ENCODE data around the gene PCDHA1. TPM values are rescaled to one million over a fixed set of nuclear protein-coding genes. Genes with fewer than 3 reads are reported as not detected.

Gene PCDHA1
- total and polyA plus RNA-seq, 4 experiments from 2014 or later = not detected

GRCh38 chr5:140923601-140924000 lies 137.7 kb downstream of the PCDHA1 start:
- Mint-ChIP-seq H3K4me3 (no peak overlapping the region), H3K9me3 (peaks cover 0 to 7% (median 4%) of the 10 kb centered on the region in 8 donors), H3K27me3 (peaks cover 30 to 32% of the 10 kb centered on the region in 2 donors), H3K4me1 (peaks cover 1 to 20% (median 5%) of the 10 kb centered on the region in 4 donors), H3K36me3 (no peaks in the 10 kb centered on the region), H3K27ac (no peak overlapping the region)
- Histone ChIP-seq H3K4me1 (ENCODE audit: insufficient read depth, low read length) (peaks cover 9% of the 10 kb centered on the region), H3K4me3 (ENCODE audit: low read length in 2 of 2) (no peak overlapping the region), H3K27ac (ENCODE audit: low read depth, low read length) (no peak overlapping the region), H3K27me3 (ENCODE audit: insufficient read depth, low read length) (peaks cover 11% of the 10 kb centered on the region), H3K36me3 (ENCODE audit: insufficient read depth, low read length) (no peaks in the 10 kb centered on the region), H3K9me3 (ENCODE audit: control insufficient read depth in 1 of 2, low read length in 2 of 2) (peaks cover 0 to 4% of the 10 kb centered on the region in 2 donors)
- intact Hi-C loops (cut with micrococcal nuclease) = no loop called here
- CTCF ChIA-PET (ENCODE audit: partially characterized antibody) = no interaction called here
- POLR2A ChIA-PET (ENCODE audit: partially characterized antibody) = no interaction called here
- DNase-seq = no peak

- ChIA-PET POLR2A (ENCODE audit: partially characterized antibody) (no interaction called here), CTCF (ENCODE audit: partially characterized antibody) (no interaction called here)
- Mint-ChIP-seq H3K27ac (peak within 1 kb of the TSS in 2 of 7 donors; percentile 12 to 18), H3K4me3 (peak within 1 kb of the TSS; percentile 64 to 80 (median 76)), H3K4me1 (peaks cover 1 to 25% (median 5%) of the 10 kb centered on the region in 4 donors), H3K27me3 (peaks cover 35 to 36% of the 10 kb centered on the region in 2 donors), H3K36me3 (no peaks in the 10 kb centered on the region), H3K9me3 (peaks cover 0 to 12% (median 5%) of the 10 kb centered on the region in 8 donors)
- Histone ChIP-seq H3K9me3 (ENCODE audit: control insufficient read depth in 1 of 2, low read length in 2 of 2) (peaks cover 0 to 4% of the 10 kb centered on the region in 2 donors), H3K4me3 (ENCODE audit: low read length in 2 of 2) (no peak within 1 kb of the TSS), H3K4me1 (ENCODE audit: insufficient read depth, low read length) (peaks cover 9% of the 10 kb centered on the region), H3K27me3 (ENCODE audit: insufficient read depth, low read length) (peaks cover 11% of the 10 kb centered on the region), H3K36me3 (ENCODE audit: insufficient read depth, low read length) (no peaks in the 10 kb centered on the region), H3K27ac (ENCODE audit: low read depth, low read length) (no peak within 1 kb of the TSS)
- no peak for DNase-seq
- intact Hi-C loops (cut with micrococcal nuclease) = no loop called here
Observed at GRCh38 chr5:140925806-140926442, 140.0 kb downstream of the PCDHA1 start, which contains the start of gene PCDHAC1. TSS of gene PCDHAC1 (plus strand) at chr5:140926299. CDS start at chr5:140926893, 594 bp downstream.

GRCh38 chr5:140926443-140927227 lies 140.7 kb downstream of the PCDHA1 start:
- no peak overlapping the region for H3K4me3 ChIP-seq (ENCODE audit: low read length in 2 of 2)
- peaks cover 0 to 12% (median 5%) of the 10 kb centered on the region in 8 donors for H3K9me3 Mint-ChIP-seq
- intact Hi-C loops (cut with micrococcal nuclease) = no loop called here
- peaks cover 9% of the 10 kb centered on the region for H3K4me1 ChIP-seq (ENCODE audit: insufficient read depth, low read length)
- H3K27ac Mint-ChIP-seq = peak overlapping the region in 2 of 7 donors; percentile 12 to 18
- no peak overlapping the region for H3K27ac ChIP-seq (ENCODE audit: low read depth, low read length)
- peaks cover 35 to 36% of the 10 kb centered on the region in 2 donors for H3K27me3 Mint-ChIP-seq
- ChIA-PET CTCF (ENCODE audit: partially characterized antibody) (no interaction called here), POLR2A (ENCODE audit: partially characterized antibody) (no interaction called here)
- H3K4me3 Mint-ChIP-seq = peak overlapping the region; percentile 64 to 80 (median 76)
- no peaks in the 10 kb centered on the region for H3K36me3 Mint-ChIP-seq
- DNase-seq = peak; percentile 11 to 42 (median 29)
- H3K4me1 Mint-ChIP-seq = peaks cover 1 to 25% (median 5%) of the 10 kb centered on the region in 4 donors
- no peaks in the 10 kb centered on the region for H3K36me3 ChIP-seq (ENCODE audit: insufficient read depth, low read length)
- peaks cover 11% of the 10 kb centered on the region for H3K27me3 ChIP-seq (ENCODE audit: insufficient read depth, low read length)
- peaks cover 0 to 4% of the 10 kb centered on the region in 2 donors for H3K9me3 ChIP-seq (ENCODE audit: control insufficient read depth in 1 of 2, low read length in 2 of 2)

GRCh38 chr5:140927228-140927573 lies 141.3 kb downstream of the PCDHA1 start:
- POLR2A ChIA-PET (ENCODE audit: partially characterized antibody) = no interaction called here
- intact Hi-C loops (cut with micrococcal nuclease) = no loop called here

GRCh38 chr5:140934964-140935606 lies 149.1 kb downstream of the PCDHA1 start:
- H3K27ac Mint-ChIP-seq = no peak overlapping the region
- POLR2A ChIA-PET (ENCODE audit: partially characterized antibody) = no interaction called here
- no peaks in the 10 kb centered on the region for H3K4me1 Mint-ChIP-seq
- CTCF ChIA-PET (ENCODE audit: partially characterized antibody) = no interaction called here
- no peak for DNase-seq
- no peaks in the 10 kb centered on the region for H3K9me3 Mint-ChIP-seq
- H3K36me3 ChIP-seq (ENCODE audit: insufficient read depth, low read length) = no peaks in the 10 kb centered on the region
- no peaks in the 10 kb centered on the region for H3K9me3 ChIP-seq (ENCODE audit: control insufficient read depth in 1 of 2, low read length in 2 of 2)
- H3K4me3 Mint-ChIP-seq = no peak overlapping the region
- no peaks in the 10 kb centered on the region for H3K27me3 ChIP-seq (ENCODE audit: insufficient read depth, low read length)
- H3K4me3 ChIP-seq (ENCODE audit: low read length in 2 of 2) = no peak overlapping the region
- intact Hi-C loops (cut with micrococcal nuclease) = no loop called here
- no peaks in the 10 kb centered on the region for H3K36me3 Mint-ChIP-seq
- H3K27ac ChIP-seq (ENCODE audit: low read depth, low read length) = no peak overlapping the region
- H3K4me1 ChIP-seq (ENCODE audit: insufficient read depth, low read length) = no peaks in the 10 kb centered on the region
- peaks cover 1 to 4% of the 10 kb centered on the region in 2 donors for H3K27me3 Mint-ChIP-seq

More at GRCh38 chr5:140927228-140927573, 141.3 kb downstream of the PCDHA1 start:
- Histone ChIP-seq H3K4me1 (ENCODE audit: insufficient read depth, low read length) (peaks cover 9% of the 10 kb centered on the region), H3K27ac (ENCODE audit: low read depth, low read length) (no peak overlapping the region), H3K9me3 (ENCODE audit: control insufficient read depth in 1 of 2, low read length in 2 of 2) (peaks cover 0 to 4% of the 10 kb centered on the region in 2 donors), H3K36me3 (ENCODE audit: insufficient read depth, low read length) (no peaks in the 10 kb centered on the region), H3K4me3 (ENCODE audit: low read length in 2 of 2) (no peak overlapping the region), H3K27me3 (ENCODE audit: insufficient read depth, low read length) (peaks cover 11% of the 10 kb centered on the region)
- Mint-ChIP-seq H3K4me3 (peak overlapping the region; percentile 64 to 80 (median 76)), H3K36me3 (no peaks in the 10 kb centered on the region), H3K27ac (no peak overlapping the region), H3K9me3 (peaks cover 0 to 12% (median 5%) of the 10 kb centered on the region in 8 donors), H3K27me3 (peaks cover 32 to 36% of the 10 kb centered on the region in 2 donors), H3K4me1 (peaks cover 1 to 25% (median 5%) of the 10 kb centered on the region in 4 donors)
- DNase-seq = no peak
- CTCF ChIA-PET (ENCODE audit: partially characterized antibody) = no interaction called here

- H3K4me3 ChIP-seq (ENCODE audit: low read length in 2 of 2) = no peak overlapping the region
- Mint-ChIP-seq H3K27ac (no peak overlapping the region), H3K36me3 (no peaks in the 10 kb centered on the region), H3K4me3 (no peak overlapping the region), H3K27me3 (no peaks in the 10 kb centered on the region), H3K4me1 (no peaks in the 10 kb centered on the region), H3K9me3 (peaks cover 2 to 31% (median 14%) of the 10 kb centered on the region in 8 donors)
- POLR2A ChIA-PET (ENCODE audit: partially characterized antibody) = no interaction called here
- H3K36me3 ChIP-seq (ENCODE audit: insufficient read depth, low read length) = no peaks in the 10 kb centered on the region
- DNase-seq = no peak
- no peaks in the 10 kb centered on the region for H3K4me1 ChIP-seq (ENCODE audit: insufficient read depth, low read length)
- H3K27ac ChIP-seq (ENCODE audit: low read depth, low read length) = no peak overlapping the region
- no peaks in the 10 kb centered on the region for H3K9me3 ChIP-seq (ENCODE audit: control insufficient read depth in 1 of 2, low read length in 2 of 2)
- CTCF ChIA-PET (ENCODE audit: partially characterized antibody) = no interaction called here
- intact Hi-C loops (cut with micrococcal nuclease) = no loop called here
- no peaks in the 10 kb centered on the region for H3K27me3 ChIP-seq (ENCODE audit: insufficient read depth, low read length)
Observed at GRCh38 chr5:140946578-140946977, 160.6 kb downstream of the PCDHA1 start.

GRCh38 chr5:140951636-140952035 lies 165.7 kb downstream of the PCDHA1 start:
- POLR2A ChIA-PET (ENCODE audit: partially characterized antibody) = no interaction called here
- no peak overlapping the region for H3K27ac ChIP-seq (ENCODE audit: low read depth, low read length)
- H3K27me3 ChIP-seq (ENCODE audit: insufficient read depth, low read length) = no peaks in the 10 kb centered on the region
- Mint-ChIP-seq H3K9me3 (peaks cover 0 to 9% (median 4%) of the 10 kb centered on the region in 8 donors), H3K4me3 (no peak overlapping the region), H3K36me3 (no peaks in the 10 kb centered on the region), H3K27me3 (peaks cover 0 to 7% of the 10 kb centered on the region in 2 donors), H3K4me1 (no peaks in the 10 kb centered on the region), H3K27ac (no peak overlapping the region)
- DNase-seq = no peak
- H3K4me3 ChIP-seq (ENCODE audit: low read length in 2 of 2) = no peak overlapping the region
- CTCF ChIA-PET (ENCODE audit: partially characterized antibody) = no interaction called here
- H3K36me3 ChIP-seq (ENCODE audit: insufficient read depth, low read length) = no peaks in the 10 kb centered on the region
- no peaks in the 10 kb centered on the region for H3K9me3 ChIP-seq (ENCODE audit: control insufficient read depth in 1 of 2, low read length in 2 of 2)
- intact Hi-C loops (cut with micrococcal nuclease) = no loop called here
- no peaks in the 10 kb centered on the region for H3K4me1 ChIP-seq (ENCODE audit: insufficient read depth, low read length)

Data from CD4-positive, alpha-beta memory T cell (primary cell).